Naive thymus-derived CD4-positive, alpha-beta T cell (primary cell): ENCODE measurements around the gene SNAPC4. TPM values are rescaled to one million over a fixed set of nuclear protein-coding genes. Genes with fewer than 3 reads are reported as not detected.

Experiments
- ATAC-seq: fragments of 150-1000 bp; cut with Tn5 transposase; 2 replicates; pipeline ENCODE4 v1.10.0; 2021; ENCODE audit warnings: mild to moderate bottlenecking, moderate library complexity
- CTCF ChIA-PET: fragments of 350-600 bp; sonication (Branson Sonifier 250); formaldehyde crosslinking; loops from one replicate; lab custom pipeline; 2021; ENCODE audit warnings: antibody characterized with exemption; lab: Charles Lee
- POLR2A ChIA-PET: fragments of 350-600 bp; sonication (Branson Sonifier 250); formaldehyde crosslinking; loops from one replicate; lab custom pipeline; 2021; ENCODE audit warnings: antibody characterized with exemption, inconsistent platforms; lab: Charles Lee
- DNase-seq, 9 donors: peaks; one replicate each; pipeline versions ENCODE4 v3.0.0 to v3.0.0-alpha.2; 2020 to 2022; ENCODE audit warnings: mixed read lengths in 1 of 9
- H3K27ac ChIP-seq: one replicate; pipeline ENCODE4 v1.7.0; 2013; ENCODE audit warnings: mild to moderate bottlenecking, low read depth, low read length, moderate library complexity
- H3K27me3 ChIP-seq, 2 donors: one replicate each; pipeline ENCODE4 v1.7.0; 2013; ENCODE audit warnings: low read length in 2 of 2, mild to moderate bottlenecking in 2 of 2, moderate library complexity in 2 of 2; ENCODE audit not compliant: control insufficient read depth in 2 of 2, insufficient read depth in 2 of 2
- H3K36me3 ChIP-seq, 3 experiments: 1 replicate in 2 of 3; 2 replicates in 1 of 3; pipeline ENCODE4 v1.7.0; 2013; ENCODE audit warnings: low read length in 3 of 3, mild to moderate bottlenecking in 3 of 3, moderate library complexity in 1 of 3; ENCODE audit not compliant: insufficient read depth in 3 of 3, control insufficient read depth in 2 of 3
- H3K4me1 ChIP-seq, 2 donors: one replicate each; pipeline ENCODE4 v1.7.0; 2013; ENCODE audit warnings: low read length in 2 of 2, mild to moderate bottlenecking in 2 of 2, moderate library complexity in 1 of 2; ENCODE audit not compliant: control insufficient read depth in 2 of 2, insufficient read depth in 2 of 2
- H3K4me3 ChIP-seq: 2 replicates; pipeline ENCODE4 v1.7.0; 2013; ENCODE audit warnings: mild to moderate bottlenecking, low read length
- H3K9me3 ChIP-seq, 3 experiments: 1 replicate in 2 of 3; 2 replicates in 1 of 3; pipeline ENCODE4 v1.7.0; 2013; ENCODE audit warnings: low read length in 3 of 3; ENCODE audit not compliant: control insufficient read depth in 2 of 3
- H3K27ac Mint-ChIP-seq, 9 donors: one replicate each; pipeline ENCODE4 v1.8.0; 2020 to 2022; ENCODE audit warnings: mixed read lengths in 9 of 9, mild to moderate bottlenecking in 8 of 9, moderate library complexity in 5 of 9, inconsistent platforms in 2 of 9
- H3K27me3 Mint-ChIP-seq, 5 donors: one replicate each; pipeline ENCODE4 v1.8.0; 2021 to 2022; ENCODE audit warnings: mixed read lengths in 5 of 5, mild to moderate bottlenecking in 1 of 5
- H3K36me3 Mint-ChIP-seq, 5 donors: one replicate each; pipeline ENCODE4 v1.8.0; 2020 to 2022; ENCODE audit warnings: mixed read lengths in 5 of 5, mild to moderate bottlenecking in 3 of 5, inconsistent platforms in 1 of 5
- H3K4me1 Mint-ChIP-seq, 7 donors: one replicate each; pipeline ENCODE4 v1.8.0; 2020 to 2022; ENCODE audit warnings: mixed read lengths in 7 of 7, mild to moderate bottlenecking in 3 of 7, inconsistent platforms in 1 of 7
- H3K4me3 Mint-ChIP-seq, 10 donors: one replicate each; pipeline ENCODE4 v1.8.0; 2020 to 2022; ENCODE audit warnings: mild to moderate bottlenecking in 10 of 10, mixed read lengths in 10 of 10, moderate library complexity in 6 of 10, inconsistent platforms in 2 of 10
- H3K9me3 Mint-ChIP-seq, 11 donors: one replicate each; pipeline ENCODE4 v1.8.0; 2020 to 2022; ENCODE audit warnings: mixed read lengths in 11 of 11, mild to moderate bottlenecking in 4 of 11, inconsistent platforms in 1 of 11, moderate library complexity in 1 of 11
- intact Hi-C, 2 donors: fragments of 100-400 bp; cut with micrococcal nuclease; formaldehyde crosslinking; loops; one replicate each; pipeline ENCODE4 v1.15.1; 2023
- polyA plus RNA-seq, 2 donors: library from polyadenylated mRNA; unstranded; fragments of 300-500 nt; fragmentation: Illumina TruSeq; gene quantifications; one replicate each; pipeline ENCODE4 v1.2.3, GENCODE V29; 2021
- total RNA-seq, 6 experiments: library from RNA in 5 of 6; stranded (reverse) in 5 of 6; gene quantifications; 1 replicate in 5 of 6; 2 replicates in 1 of 6; pipeline ENCODE4 v1.2.3 and lab custom pipeline; 2021 to 2026

SNAPC4 gene
- total and polyA plus RNA-seq, 7 experiments from 2014 or later = 1.2 to 16.3 (median 12.6) TPM

DNA sequence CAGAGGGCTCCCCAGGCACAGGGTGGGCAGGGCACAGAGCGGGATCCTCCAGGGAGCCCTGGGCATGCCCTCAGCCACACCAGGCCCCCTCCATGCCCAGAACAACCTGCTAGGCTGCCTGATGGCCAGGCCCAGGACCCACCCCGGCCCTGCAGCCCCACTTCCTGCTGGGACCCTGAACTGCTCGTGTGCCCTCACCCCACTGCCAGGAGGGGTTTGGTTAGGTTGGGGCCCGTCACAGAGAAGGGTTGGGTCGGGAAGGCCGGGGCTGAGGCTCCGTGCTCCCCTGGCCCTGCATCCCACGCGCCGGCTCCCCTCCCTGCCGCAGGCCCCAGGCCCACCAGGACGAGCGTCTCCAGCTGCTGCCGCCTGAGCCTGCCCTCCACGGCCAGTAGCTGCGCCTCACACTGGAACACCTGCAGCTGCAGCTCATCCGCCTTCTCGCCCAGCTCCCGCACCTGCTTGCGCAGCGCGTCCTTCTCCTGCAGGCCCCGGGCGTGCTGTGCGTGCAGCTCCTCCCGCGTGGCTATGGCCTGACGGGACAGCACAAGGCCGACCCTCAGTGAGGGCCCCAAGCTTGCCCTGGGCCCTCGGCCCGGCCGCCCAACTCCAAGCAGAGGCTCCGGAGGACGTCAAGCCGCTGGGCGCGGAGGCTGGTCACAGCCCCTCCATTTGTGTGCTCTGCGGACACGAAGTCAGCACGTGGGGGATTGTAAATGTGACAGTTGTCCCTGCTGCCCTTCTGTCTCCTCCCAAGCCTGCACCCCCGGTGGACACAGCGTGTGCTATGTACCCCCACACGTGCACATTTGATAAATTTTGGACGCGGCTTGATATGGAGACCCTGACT, 32.4 kb downstream of the SNAPC4 start:
- ATAC-seq (no peak), DNase-seq (no peak)
- Mint-ChIP-seq H3K4me1 (peaks cover 0 to 5% (median 0%) of the 10 kb centered on the region in 7 donors), H3K36me3 (no peaks in the 10 kb centered on the region), H3K4me3 (no peak overlapping the region), H3K9me3 (no peaks in the 10 kb centered on the region), H3K27ac (no peak overlapping the region), H3K27me3 (no peaks in the 10 kb centered on the region)
- Histone ChIP-seq H3K4me1 (peaks cover 0 to 5% of the 10 kb centered on the region in 2 donors), H3K4me3 (no peak overlapping the region), H3K36me3 (no peaks in the 10 kb centered on the region), H3K9me3 (no peaks in the 10 kb centered on the region), H3K27ac (no peak overlapping the region), H3K27me3 (no peaks in the 10 kb centered on the region)
- intact Hi-C loops = no loop called here
- POLR2A ChIA-PET = no interaction called here
- CTCF ChIA-PET = no interaction called here

DNA sequence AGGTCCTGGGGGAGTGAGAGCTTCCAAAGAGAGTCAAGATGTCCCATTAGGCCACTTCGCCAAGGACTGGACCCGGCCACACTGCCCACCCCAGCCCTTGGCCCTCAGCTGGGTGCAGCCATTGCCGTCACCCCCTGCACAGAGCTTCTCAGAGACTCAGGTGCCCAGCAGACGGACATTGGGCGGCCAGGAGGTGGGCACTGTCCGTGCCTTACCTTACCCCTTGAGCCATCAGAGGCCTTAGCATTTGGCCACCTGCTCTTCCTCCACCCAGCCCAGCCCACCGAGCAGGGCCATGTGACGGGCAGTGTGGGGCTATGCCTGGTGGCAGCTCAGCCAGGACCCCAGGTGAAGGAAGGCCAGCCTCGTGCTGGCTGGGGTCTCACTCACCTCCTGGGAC, 33.1 kb downstream of the SNAPC4 start:
- no peaks in the 10 kb centered on the region for H3K27me3 Mint-ChIP-seq
- no peak overlapping the region for H3K4me3 ChIP-seq
- no peak overlapping the region for H3K27ac ChIP-seq
- ChIA-PET CTCF (no interaction called here), POLR2A (no interaction called here)
- peaks cover 0 to 6% (median 0%) of the 10 kb centered on the region in 7 donors for H3K4me1 Mint-ChIP-seq
- no peak overlapping the region for H3K27ac Mint-ChIP-seq
- H3K4me3 Mint-ChIP-seq = no peak overlapping the region
- H3K9me3 Mint-ChIP-seq = no peaks in the 10 kb centered on the region
- DNase-seq (no peak), ATAC-seq (no peak)
- H3K36me3 Mint-ChIP-seq = no peaks in the 10 kb centered on the region
- no peaks in the 10 kb centered on the region for H3K36me3 ChIP-seq
- intact Hi-C loops = no loop called here
- no peaks in the 10 kb centered on the region for H3K27me3 ChIP-seq
- H3K9me3 ChIP-seq = no peaks in the 10 kb centered on the region
- peaks cover 0 to 5% of the 10 kb centered on the region in 2 donors for H3K4me1 ChIP-seq

DNA sequence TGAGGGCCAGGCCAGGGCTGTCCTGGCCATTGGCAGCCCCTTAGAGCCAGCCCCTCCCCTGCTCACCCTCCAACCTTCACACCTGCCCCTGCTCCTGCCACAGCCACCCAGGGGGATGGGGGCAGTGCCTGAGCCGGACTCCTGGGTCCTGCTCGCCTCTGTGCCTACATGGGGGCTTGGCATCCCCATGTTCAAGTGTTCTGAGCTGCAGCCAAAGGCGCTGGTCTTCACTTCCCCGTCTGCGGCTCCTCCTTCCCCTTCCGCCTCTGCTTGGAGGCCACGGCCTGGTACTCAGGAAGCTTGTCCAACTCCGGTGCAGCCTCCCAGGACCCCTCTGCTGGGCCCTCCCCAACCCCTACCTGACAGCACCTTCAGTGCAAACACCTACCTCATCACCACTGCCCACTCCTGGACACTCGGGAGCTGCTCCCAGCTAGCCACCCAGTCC, 34.2 kb downstream of the SNAPC4 start:
- ChIA-PET CTCF (no interaction called here), POLR2A (no interaction called here)
- Histone ChIP-seq H3K9me3 (no peaks in the 10 kb centered on the region), H3K27me3 (no peaks in the 10 kb centered on the region), H3K4me3 (no peak overlapping the region), H3K27ac (no peak overlapping the region), H3K36me3 (peaks cover 0 to 6% (median 0%) of the 10 kb centered on the region in 3 experiments), H3K4me1 (peaks cover 0 to 5% of the 10 kb centered on the region in 2 donors)
- Mint-ChIP-seq H3K4me1 (peaks cover 0 to 6% (median 0%) of the 10 kb centered on the region in 7 donors), H3K27ac (no peak overlapping the region), H3K27me3 (no peaks in the 10 kb centered on the region), H3K4me3 (peak overlapping the region in 4 of 10 donors; percentile 4 to 52 (median 38)), H3K36me3 (no peaks in the 10 kb centered on the region), H3K9me3 (no peaks in the 10 kb centered on the region)
- no peak for DNase-seq
- intact Hi-C loops = no loop called here
- no peak for ATAC-seq

DNA sequence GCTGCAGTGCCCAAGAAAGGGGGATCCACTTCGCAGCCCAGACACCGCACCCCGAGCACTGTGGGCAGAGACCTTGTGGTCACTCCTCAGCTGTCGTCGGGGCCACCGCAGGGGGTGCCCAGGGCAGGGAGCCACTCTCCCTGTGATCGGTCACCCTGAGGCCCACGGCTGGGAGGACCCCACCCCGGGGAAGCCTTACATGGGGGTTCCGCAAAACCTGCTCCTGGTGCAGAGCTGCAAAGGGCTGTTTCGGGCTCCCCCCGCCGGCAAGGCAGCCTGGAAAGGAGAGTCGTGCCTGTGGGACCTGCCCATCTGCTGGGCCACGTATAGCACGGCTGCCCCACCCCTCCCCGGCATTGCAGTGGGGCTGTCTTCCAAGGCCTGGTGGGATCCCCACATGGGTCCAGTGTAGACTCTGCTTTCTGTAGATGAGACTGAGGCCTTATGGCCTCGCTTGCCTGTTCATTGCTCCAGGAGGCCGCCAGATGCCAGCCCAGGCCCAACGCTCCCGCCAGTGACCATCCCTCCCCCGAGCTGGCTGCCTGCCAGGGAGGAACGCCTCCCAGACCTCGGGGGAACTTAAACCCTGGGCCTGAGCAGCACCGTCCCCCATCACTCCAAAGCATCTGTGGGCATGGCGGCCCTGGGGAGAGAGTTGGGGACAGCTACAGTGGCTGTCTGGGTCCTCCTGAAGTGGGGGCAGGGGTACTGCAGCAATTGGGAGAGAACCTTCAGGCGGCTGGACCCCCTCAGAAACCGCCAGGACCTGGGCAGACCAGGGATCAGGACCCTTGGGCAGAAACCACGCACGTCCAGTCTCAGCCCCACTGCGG, 34.8 kb downstream of the SNAPC4 start:
- Mint-ChIP-seq H3K4me1 (peaks cover 0 to 6% (median 0%) of the 10 kb centered on the region in 7 donors), H3K4me3 (peak overlapping the region in 1 of 10 donors; percentile 52), H3K27ac (no peak overlapping the region), H3K9me3 (no peaks in the 10 kb centered on the region), H3K36me3 (no peaks in the 10 kb centered on the region), H3K27me3 (no peaks in the 10 kb centered on the region)
- no peaks in the 10 kb centered on the region for H3K27me3 ChIP-seq
- peaks cover 0 to 13% (median 0%) of the 10 kb centered on the region in 3 experiments for H3K36me3 ChIP-seq
- no peak overlapping the region for H3K4me3 ChIP-seq
- intact Hi-C loops = no loop called here
- DNase-seq (no peak), ATAC-seq (no peak)
- ChIA-PET POLR2A (no interaction called here), CTCF (no interaction called here)
- no peaks in the 10 kb centered on the region for H3K9me3 ChIP-seq
- no peak overlapping the region for H3K27ac ChIP-seq
- peaks cover 0 to 5% of the 10 kb centered on the region in 2 donors for H3K4me1 ChIP-seq

DNA sequence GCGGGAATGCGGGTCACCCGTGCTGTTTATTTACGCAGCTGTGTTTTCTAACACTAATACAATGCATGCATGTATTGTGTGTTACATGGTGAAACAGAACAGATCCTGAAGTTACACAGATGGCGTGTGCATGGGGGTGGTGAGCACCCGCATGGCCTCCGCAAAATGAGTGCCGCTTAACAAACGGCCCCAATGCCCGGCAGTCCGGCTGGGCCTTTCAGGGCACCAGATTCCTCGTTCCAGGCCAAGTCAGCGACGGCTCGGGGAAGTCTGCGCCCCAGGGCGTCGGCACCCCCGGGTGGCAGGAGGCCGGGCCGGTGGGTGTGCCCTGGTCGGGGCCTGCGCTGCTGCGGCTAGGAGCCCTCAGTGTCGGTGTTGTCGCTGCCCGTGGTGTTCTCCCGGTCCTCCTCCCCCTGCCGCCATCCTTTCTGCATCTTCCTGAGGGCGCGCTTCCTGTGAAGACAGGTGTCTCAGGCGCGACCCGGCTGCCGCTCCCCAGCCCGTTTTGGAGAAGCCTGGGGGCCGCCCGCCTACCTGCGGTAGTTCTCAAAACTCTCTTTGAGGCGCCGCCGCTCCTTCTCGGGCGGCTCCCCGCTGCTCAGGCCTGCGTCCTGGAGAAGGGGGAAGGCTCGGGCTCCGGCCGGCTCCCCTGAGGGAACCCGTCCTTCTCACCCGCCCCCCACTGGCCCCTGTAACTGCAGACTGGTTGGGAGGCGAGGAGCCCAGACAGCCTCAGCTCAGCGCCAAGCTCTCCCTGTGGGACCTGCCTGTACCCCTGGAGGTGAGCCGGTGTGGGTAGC, 35.8 kb downstream of the SNAPC4 start:
- no peak for ATAC-seq
- CTCF ChIA-PET = interaction anchor here (0.5 to 1.6 kb wide), 2 partner anchors 51 to 655 kb away, joined by 4 to 8 read pairs; no protein-coding TSS in a partner anchor
- peak overlapping the region in 1 of 9 donors; percentile 67 for H3K27ac Mint-ChIP-seq
- Histone ChIP-seq H3K4me3 (peak overlapping the region; percentile 35), H3K4me1 (peaks cover 0 to 5% of the 10 kb centered on the region in 2 donors), H3K27me3 (no peaks in the 10 kb centered on the region), H3K9me3 (no peaks in the 10 kb centered on the region), H3K27ac (no peak overlapping the region), H3K36me3 (peaks cover 0 to 22% (median 0%) of the 10 kb centered on the region in 3 experiments)
- H3K4me3 Mint-ChIP-seq = peak overlapping the region in 8 of 10 donors; percentile 7 to 87 (median 72)
- H3K4me1 Mint-ChIP-seq = peaks cover 0 to 6% (median 0%) of the 10 kb centered on the region in 7 donors
- no peaks in the 10 kb centered on the region for H3K36me3 Mint-ChIP-seq
- no peak for DNase-seq
- intact Hi-C loops = loop anchor here (1.0 to 2.0 kb wide), 18 partner anchors 21 to 457 kb away; partner anchors contain the start of genes CAMSAP1 (in 2 of the 2), SEC16A (in 2 of the 2), SNAPC4 (in 2 of the 2) and TMEM141 (in 2 of the 2)
- no peaks in the 10 kb centered on the region for H3K27me3 Mint-ChIP-seq
- no peaks in the 10 kb centered on the region for H3K9me3 Mint-ChIP-seq
- POLR2A ChIA-PET = interaction anchor here (0.6 to 2.7 kb wide), 11 partner anchors 10 to 1212 kb away, joined by 3 to 8 read pairs (median 4); partner anchors contain the start of gene GPSM1
